ENCODE results near the gene ZC2HC1B. TPM values are rescaled to one million over a fixed set of nuclear protein-coding genes. Genes with fewer than 3 reads are reported as not detected.

The ZC2HC1B gene
- total RNA-seq, 1 experiment from 2014 or later = not detected

DNA sequence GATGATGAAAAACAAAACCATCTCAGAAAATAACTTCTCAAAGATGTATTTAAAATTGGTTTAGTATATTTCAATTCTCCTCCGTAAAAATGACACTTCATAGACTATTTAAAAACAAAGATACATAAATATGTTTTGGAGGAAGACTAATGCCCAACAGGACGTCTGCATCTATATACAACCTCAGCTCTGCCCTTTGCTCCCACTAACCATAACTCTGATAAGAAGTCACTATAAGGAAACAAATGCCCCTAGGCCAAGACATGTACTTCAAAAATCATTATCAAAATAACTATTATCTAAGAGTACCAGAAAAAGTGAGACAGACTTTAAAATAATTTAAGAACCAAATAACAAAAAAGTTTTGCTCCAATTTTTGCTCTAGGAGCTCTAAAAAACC is 120.4 kb downstream of the ZC2HC1B start:
- H3K23me2 ChIP-seq (ENCODE audit: insufficient read length, low read depth, low read length, poor library complexity, severe bottlenecking) = no peaks in the 10 kb centered on the region
- H3K4me2 ChIP-seq (ENCODE audit: insufficient read depth, insufficient read length, low read length) = no peak overlapping the region
- no peak overlapping the region for H4K5ac ChIP-seq (ENCODE audit: insufficient read length, low read depth, low read length)
- H3K56ac ChIP-seq (ENCODE audit: insufficient read length, low read depth, low read length) = no peak overlapping the region
- TF ChIP-seq, protein P1, sequence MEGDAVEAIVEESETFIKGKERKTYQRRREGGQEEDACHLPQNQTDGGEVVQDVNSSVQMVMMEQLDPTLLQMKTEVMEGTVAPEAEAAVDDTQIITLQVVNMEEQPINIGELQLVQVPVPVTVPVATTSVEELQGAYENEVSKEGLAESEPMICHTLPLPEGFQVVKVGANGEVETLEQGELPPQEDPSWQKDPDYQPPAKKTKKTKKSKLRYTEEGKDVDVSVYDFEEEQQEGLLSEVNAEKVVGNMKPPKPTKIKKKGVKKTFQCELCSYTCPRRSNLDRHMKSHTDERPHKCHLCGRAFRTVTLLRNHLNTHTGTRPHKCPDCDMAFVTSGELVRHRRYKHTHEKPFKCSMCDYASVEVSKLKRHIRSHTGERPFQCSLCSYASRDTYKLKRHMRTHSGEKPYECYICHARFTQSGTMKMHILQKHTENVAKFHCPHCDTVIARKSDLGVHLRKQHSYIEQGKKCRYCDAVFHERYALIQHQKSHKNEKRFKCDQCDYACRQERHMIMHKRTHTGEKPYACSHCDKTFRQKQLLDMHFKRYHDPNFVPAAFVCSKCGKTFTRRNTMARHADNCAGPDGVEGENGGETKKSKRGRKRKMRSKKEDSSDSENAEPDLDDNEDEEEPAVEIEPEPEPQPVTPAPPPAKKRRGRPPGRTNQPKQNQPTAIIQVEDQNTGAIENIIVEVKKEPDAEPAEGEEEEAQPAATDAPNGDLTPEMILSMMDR (conservative IDR thresholded peaks at IDR 0.05) = no peak
- no peak overlapping the region for H3K18ac ChIP-seq (ENCODE audit: insufficient read length, low read depth, low read length)
- H3K9me3 Mint-ChIP-seq = no peaks in the 10 kb centered on the region
- no peak overlapping the region for H3K4me3 Mint-ChIP-seq
- no peaks in the 10 kb centered on the region for H3K79me1 ChIP-seq (ENCODE audit: insufficient read depth, low read depth, low read length, poor library complexity, severe bottlenecking)
- no peak overlapping the region for H3K27ac ChIP-seq (ENCODE audit: insufficient read length, low read depth, low read length)
- no CpG with 5 or more reads among the region's 2 CpGs for WGBS (ENCODE audit: extremely low coverage, insufficient read length, low lambda C conversion rate)
- peaks cover 60% of the 10 kb centered on the region for H3K27me3 Mint-ChIP-seq (ENCODE audit: low read depth)
- DNase-seq = no peak
- H2BK20ac ChIP-seq (ENCODE audit: low read depth, low read length, poor library complexity, severe bottlenecking) = no peak overlapping the region
- no peaks in the 10 kb centered on the region for H3K36me3 Mint-ChIP-seq (ENCODE audit: insufficient read depth in 1 of 3, low read depth in 3 of 3)
- no peak overlapping the region for H3K23ac ChIP-seq (ENCODE audit: insufficient read length, low read depth, low read length)
- H2BK5ac ChIP-seq (ENCODE audit: insufficient read length, low read length) = no peak overlapping the region
- H3K4me1 Mint-ChIP-seq = peaks cover 0 to 3% of the 10 kb centered on the region in 2 experiments; a peak in 2 of 4 replicates
- no peaks in the 10 kb centered on the region for H4K20me1 ChIP-seq (ENCODE audit: control insufficient read depth, insufficient read depth, insufficient read length)
- H2BK15ac ChIP-seq (ENCODE audit: low read depth, low read length) = no peak overlapping the region
- H3K4me1 ChIP-seq (ENCODE audit: insufficient read depth, low read length) = no peaks in the 10 kb centered on the region
- no peak overlapping the region for H3K4ac ChIP-seq (ENCODE audit: low read depth, low read length)
- H2BK120ac ChIP-seq (ENCODE audit: low read depth, low read length, poor library complexity, severe bottlenecking) = no peak overlapping the region
- H2AFZ ChIP-seq (ENCODE audit: low read length) = no peak overlapping the region
- H3K14ac ChIP-seq (ENCODE audit: insufficient read depth, low read length) = no peak overlapping the region
- no peak overlapping the region for H3T11ph ChIP-seq (ENCODE audit: low read length)
- no peak overlapping the region for H4K91ac ChIP-seq (ENCODE audit: insufficient read length, low read depth, low read length)
- H3K27me3 ChIP-seq (ENCODE audit: insufficient read depth, low read length) = peaks cover 4% of the 10 kb centered on the region; the same call in 1 of the 2 replicates
- H3K27ac Mint-ChIP-seq = no peak overlapping the region
- H2BK12ac ChIP-seq (ENCODE audit: insufficient read length, low read depth, low read length) = no peak overlapping the region
- no peaks in the 10 kb centered on the region for H3K79me2 ChIP-seq (ENCODE audit: insufficient read depth, low read length)
- H4K8ac ChIP-seq (replicated peaks; ENCODE audit: insufficient read length, low read depth, low read length) = no peak overlapping the region
- H2AK5ac ChIP-seq (ENCODE audit: insufficient read length, low read length) = no peak overlapping the region
- H3K9ac ChIP-seq (ENCODE audit: extremely low read depth, insufficient read length, low read length) = no peak overlapping the region
- H3K9me3 ChIP-seq (ENCODE audit: control insufficient read depth, low read depth, low read length) = no peaks in the 10 kb centered on the region
